ENCODE data around the gene WIF1. TPM values are rescaled to one million over a fixed set of nuclear protein-coding genes. Genes with fewer than 3 reads are reported as not detected.

WIF1 gene
- total RNA-seq, 1 donor from 2014 or later = not detected

DNA sequence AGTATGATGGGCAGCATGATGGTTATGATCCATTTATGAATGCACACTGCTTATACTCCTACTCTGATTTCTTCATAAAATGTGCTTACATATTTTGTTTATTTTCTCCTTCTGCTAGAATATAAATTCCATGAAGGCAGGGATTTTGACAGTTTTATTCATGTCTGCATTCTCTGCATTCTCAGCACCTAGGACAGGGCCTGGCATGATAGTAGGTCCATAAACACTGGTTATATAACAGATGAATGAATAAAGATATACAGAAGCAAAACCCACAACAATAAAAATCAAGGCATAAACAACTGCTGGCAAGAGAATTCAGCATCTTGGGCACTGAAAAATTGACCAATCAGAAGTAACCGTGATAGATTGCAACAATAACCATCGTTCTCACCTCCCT, 115.4 kb downstream of the WIF1 start:
- no peaks in the 10 kb centered on the region for H3K27me3 ChIP-seq (ENCODE audit: control insufficient read depth, insufficient read depth, low read length)
- TF ChIP-seq, protein P1, sequence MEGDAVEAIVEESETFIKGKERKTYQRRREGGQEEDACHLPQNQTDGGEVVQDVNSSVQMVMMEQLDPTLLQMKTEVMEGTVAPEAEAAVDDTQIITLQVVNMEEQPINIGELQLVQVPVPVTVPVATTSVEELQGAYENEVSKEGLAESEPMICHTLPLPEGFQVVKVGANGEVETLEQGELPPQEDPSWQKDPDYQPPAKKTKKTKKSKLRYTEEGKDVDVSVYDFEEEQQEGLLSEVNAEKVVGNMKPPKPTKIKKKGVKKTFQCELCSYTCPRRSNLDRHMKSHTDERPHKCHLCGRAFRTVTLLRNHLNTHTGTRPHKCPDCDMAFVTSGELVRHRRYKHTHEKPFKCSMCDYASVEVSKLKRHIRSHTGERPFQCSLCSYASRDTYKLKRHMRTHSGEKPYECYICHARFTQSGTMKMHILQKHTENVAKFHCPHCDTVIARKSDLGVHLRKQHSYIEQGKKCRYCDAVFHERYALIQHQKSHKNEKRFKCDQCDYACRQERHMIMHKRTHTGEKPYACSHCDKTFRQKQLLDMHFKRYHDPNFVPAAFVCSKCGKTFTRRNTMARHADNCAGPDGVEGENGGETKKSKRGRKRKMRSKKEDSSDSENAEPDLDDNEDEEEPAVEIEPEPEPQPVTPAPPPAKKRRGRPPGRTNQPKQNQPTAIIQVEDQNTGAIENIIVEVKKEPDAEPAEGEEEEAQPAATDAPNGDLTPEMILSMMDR (IDR thresholded peaks at IDR 0.05; ENCODE audit: insufficient read depth, low read length, poor library complexity, severe bottlenecking) = no peak
- no peak for DNase-seq (ENCODE audit: low read depth)
- H3K36me3 ChIP-seq (ENCODE audit: control insufficient read depth, insufficient read depth, low read length) = no peaks in the 10 kb centered on the region
- H3K4me3 ChIP-seq (ENCODE audit: low read depth, low read length) = no peak overlapping the region

DNA sequence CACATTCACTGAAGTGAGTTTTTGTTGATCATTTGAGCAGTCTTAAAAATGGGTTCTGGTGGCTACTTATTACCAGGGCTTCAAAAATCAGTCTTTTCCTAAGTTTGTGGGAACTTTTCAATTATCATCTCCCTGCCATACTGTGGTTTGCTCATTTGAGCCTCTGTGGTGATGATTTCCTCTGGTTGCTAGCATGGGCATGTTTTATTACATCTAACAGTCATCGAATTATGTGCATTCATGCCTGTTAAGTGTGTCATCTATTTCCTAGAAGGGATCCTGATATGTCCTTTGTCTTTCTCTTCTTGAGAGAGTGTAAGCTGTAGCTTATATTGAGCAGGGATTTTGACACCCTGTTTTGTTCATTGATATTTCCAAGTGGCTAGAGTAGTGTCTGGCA, 116.8 kb downstream of the WIF1 start:
- TF ChIP-seq, protein P1 (IDR thresholded peaks at IDR 0.05; ENCODE audit: insufficient read depth, low read length, poor library complexity, severe bottlenecking) = no peak
- no peak overlapping the region for H3K4me3 ChIP-seq (ENCODE audit: low read depth, low read length)
- DNase-seq (ENCODE audit: low read depth) = no peak
- H3K27me3 ChIP-seq (ENCODE audit: control insufficient read depth, insufficient read depth, low read length) = no peaks in the 10 kb centered on the region
- no peaks in the 10 kb centered on the region for H3K36me3 ChIP-seq (ENCODE audit: control insufficient read depth, insufficient read depth, low read length)

Other genes with a start within 250 kb of the WIF1 start
- gene LEMD3, start 48.3 kb upstream of the WIF1 start, total RNA-seq = 25.5 and 26.4 TPM in 2 replicates
- 17.8 and 18.3 TPM in 2 replicates for gene MSRB3, start 157.4 kb upstream of the WIF1 start, total RNA-seq